K562 (cell line): ENCODE results near the gene FASTK. TPM values are rescaled to one million over a fixed set of nuclear protein-coding genes. Genes with fewer than 3 reads are reported as not detected.

Source experiments
- ESRRB ChIP-seq: fragments of 250-450 bp; sonication (Bioruptor Pico); IDR thresholded peaks from 2 replicates; pipeline ENCODE4 v1.5.0; 2020; ENCODE audit warnings: mild to moderate bottlenecking, moderate library complexity, borderline replicate concordance
- FOSL1 ChIP-seq: fragments of 200-800 bp; sonication (Bioruptor generic); conservative IDR thresholded peaks from 2 replicates; pipeline ENCODE4 v1.6.1; 2016; ENCODE audit warnings: missing genetic modification characterization, missing compliant biosample characterization
- HDAC2 ChIP-seq: fragments of 450-650 bp; IDR thresholded peaks from 2 replicates; pipeline ENCODE4 v1.6.1; 2016; ENCODE audit warnings: mild to moderate bottlenecking
- MBD2 ChIP-seq: sonication (generic); IDR thresholded peaks from 2 replicates; pipeline ENCODE4 v1.6.1; 2016; ENCODE audit warnings: low read depth, borderline replicate concordance
- MEF2D ChIP-seq: conservative IDR thresholded peaks from 2 replicates; pipeline ENCODE4 v1.6.1; 2016; ENCODE audit warnings: low read depth, missing genetic modification characterization, missing compliant biosample characterization
- PRMT5 ChIP-seq: sonication (generic); formaldehyde crosslinking; IDR thresholded peaks from 2 replicates; pipeline ENCODE4 v1.5.0; 2020; ENCODE audit warnings: missing genetic modification reagents
- SAP30 ChIP-seq: fragments of 200-600 bp; sonication (generic); IDR thresholded peaks from 2 replicates; pipeline ENCODE4 v1.6.1; 2012; ENCODE audit warnings: borderline replicate concordance, low read depth, mild to moderate bottlenecking, moderate library complexity, low read length, control low read depth, inconsistent platforms; ENCODE audit not compliant: insufficient read depth, poor library complexity, severe bottlenecking
- TBP ChIP-seq: optimal IDR thresholded peaks from 2 replicates; pipeline ENCODE3; 2011; ENCODE audit warnings: low read depth, low read length, improper control_type of control experiment
- ZNF384 ChIP-seq: IDR thresholded peaks from 2 replicates; pipeline ENCODE4 v1.6.1; 2012; ENCODE audit warnings: low read depth, low read length, improper control_type of control experiment
- ZNF830 ChIP-seq: fragments of 250-450 bp; sonication (Bioruptor Pico); IDR thresholded peaks from 2 replicates; pipeline ENCODE4 v1.5.0; 2021; ENCODE audit warnings: mild to moderate bottlenecking
- polyA plus RNA-seq, 8 experiments: library from polyadenylated mRNA; depleted of rRNA in 4 of 8; stranded (reverse) in 5 of 8; unstranded in 3 of 8; fragments of >200 nt; fragmentation: Nextera tagmentation in 2 of 8; fragmentation: Illumina TruSeq in 1 of 8; extraction: Ambion mirVana in 2 of 8; extraction: Trizol in 1 of 8; gene quantifications; 2 replicates each; pipeline versions ENCODE4 v1.2.1 to v1.2.3, GENCODE V29; 2011 to 2014; ENCODE audit warnings: inconsistent platforms in 1 of 8, missing spikeins in 1 of 8
- total RNA-seq, 7 experiments: library from RNA; depleted of rRNA in 6 of 7; stranded (reverse); fragments of >200 nt in 6 of 7; fragmentation: Illumina TruSeq in 2 of 7; extraction: Trizol in 2 of 7; gene quantifications; 2 replicates each; pipeline versions ENCODE4 v1.2.1 to v1.2.3, GENCODE V29; 2011 to 2021; ENCODE audit warnings: low replicate concordance in 1 of 7
- TF ChIP-seq, protein P1 (sequence below), 2 experiments: fragments of 450-650 bp in 1 of 2; IDR thresholded peaks; 2 replicates each; pipeline ENCODE4 v1.6.1; 2011 to 2017; ENCODE audit warnings: low read depth in 2 of 2, antibody characterized with exemption in 1 of 2, borderline replicate concordance in 1 of 2, low read length in 1 of 2, mild to moderate bottlenecking in 1 of 2, mixed read lengths in 1 of 2; ENCODE audit not compliant: control insufficient read depth in 1 of 2
- TF ChIP-seq, protein P2 (sequence below): fragments of 450-650 bp; IDR thresholded peaks from 2 replicates; pipeline ENCODE4 v1.6.1; 2016; ENCODE audit warnings: antibody characterized with exemption
- TF ChIP-seq, protein P3 (sequence below): sonication (generic); formaldehyde crosslinking; IDR thresholded peaks from 2 replicates; pipeline ENCODE4 v1.8.1; 2023; ENCODE audit warnings: mild to moderate bottlenecking, missing genetic modification reagents
- TF ChIP-seq, protein P4 (sequence below): sonication (generic); formaldehyde crosslinking; IDR thresholded peaks from 2 replicates; pipeline ENCODE4 v1.8.0; 2022; ENCODE audit warnings: mild to moderate bottlenecking, missing genetic modification reagents
- TF ChIP-seq, protein P5 (sequence below), 2 experiments: fragments of 250-450 bp in 1 of 2; fragments of 450-650 bp in 1 of 2; sonication (Bioruptor Pico) in 1 of 2; IDR thresholded peaks; 2 replicates each; pipeline versions ENCODE4 v1.6.1 to v1.8.0; 2016 to 2021; ENCODE audit warnings: mild to moderate bottlenecking in 2 of 2, moderate library complexity in 2 of 2, missing compliant biosample characterization in 1 of 2, missing genetic modification characterization in 1 of 2
- TF ChIP-seq, protein P6 (sequence below): sonication (generic); formaldehyde crosslinking; IDR thresholded peaks from 2 replicates; pipeline ENCODE4 v1.8.1; 2023; ENCODE audit warnings: mild to moderate bottlenecking, missing genetic modification reagents, moderate library complexity

FASTK gene
- total and polyA plus RNA-seq, 9 of the 15 experiments (the other 6 are each of a cell fraction or from before 2014, with no cell fraction given), result 0.51 to 150 (median 48.2) TPM

DNA sequence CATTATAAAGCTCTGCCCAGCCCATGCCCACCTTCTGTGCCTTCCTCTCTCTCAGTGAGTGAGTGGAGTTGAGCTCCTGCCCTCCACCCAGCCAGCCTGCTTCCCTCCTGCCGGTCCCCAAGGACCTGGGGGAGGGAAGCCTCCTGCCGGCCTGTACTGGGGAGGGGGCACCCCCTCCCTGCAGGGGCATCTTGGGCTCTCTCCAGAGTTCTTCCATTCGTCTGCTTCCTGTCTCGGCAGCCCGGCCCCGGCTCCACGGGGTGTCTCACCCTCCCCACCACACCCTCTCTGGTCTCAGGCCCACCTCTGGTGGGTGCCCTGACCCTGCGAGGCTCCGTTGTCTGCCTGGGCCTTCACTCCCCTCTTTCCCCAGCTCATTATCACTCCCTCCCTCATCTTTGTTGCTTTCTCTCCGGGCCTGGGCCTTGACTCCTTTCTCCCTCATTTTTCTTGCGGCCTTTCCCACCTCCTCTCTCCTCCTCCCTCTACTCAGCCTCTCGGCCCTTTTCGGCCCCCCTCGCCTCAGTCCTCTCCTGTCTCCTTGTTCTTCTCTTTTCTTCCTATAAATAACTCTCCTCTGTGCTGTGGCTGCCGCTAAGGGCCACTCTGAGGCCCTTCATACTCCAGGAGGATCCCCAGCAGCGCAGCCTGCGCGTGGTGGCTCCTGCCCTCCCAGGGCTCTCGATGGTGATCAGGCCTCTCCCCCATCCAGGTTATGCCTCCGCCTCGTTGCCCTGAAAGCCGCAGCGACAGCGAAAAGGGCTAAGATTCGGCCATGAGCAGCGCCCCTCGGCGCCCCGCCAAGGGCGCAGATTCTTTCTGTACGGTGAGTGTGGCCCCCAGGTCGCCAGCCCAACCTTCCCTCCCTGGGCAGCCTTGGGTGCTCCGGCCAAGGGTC, 19.1 kb downstream of the FASTK start (continued):
- TF ChIP-seq, protein P1, sequence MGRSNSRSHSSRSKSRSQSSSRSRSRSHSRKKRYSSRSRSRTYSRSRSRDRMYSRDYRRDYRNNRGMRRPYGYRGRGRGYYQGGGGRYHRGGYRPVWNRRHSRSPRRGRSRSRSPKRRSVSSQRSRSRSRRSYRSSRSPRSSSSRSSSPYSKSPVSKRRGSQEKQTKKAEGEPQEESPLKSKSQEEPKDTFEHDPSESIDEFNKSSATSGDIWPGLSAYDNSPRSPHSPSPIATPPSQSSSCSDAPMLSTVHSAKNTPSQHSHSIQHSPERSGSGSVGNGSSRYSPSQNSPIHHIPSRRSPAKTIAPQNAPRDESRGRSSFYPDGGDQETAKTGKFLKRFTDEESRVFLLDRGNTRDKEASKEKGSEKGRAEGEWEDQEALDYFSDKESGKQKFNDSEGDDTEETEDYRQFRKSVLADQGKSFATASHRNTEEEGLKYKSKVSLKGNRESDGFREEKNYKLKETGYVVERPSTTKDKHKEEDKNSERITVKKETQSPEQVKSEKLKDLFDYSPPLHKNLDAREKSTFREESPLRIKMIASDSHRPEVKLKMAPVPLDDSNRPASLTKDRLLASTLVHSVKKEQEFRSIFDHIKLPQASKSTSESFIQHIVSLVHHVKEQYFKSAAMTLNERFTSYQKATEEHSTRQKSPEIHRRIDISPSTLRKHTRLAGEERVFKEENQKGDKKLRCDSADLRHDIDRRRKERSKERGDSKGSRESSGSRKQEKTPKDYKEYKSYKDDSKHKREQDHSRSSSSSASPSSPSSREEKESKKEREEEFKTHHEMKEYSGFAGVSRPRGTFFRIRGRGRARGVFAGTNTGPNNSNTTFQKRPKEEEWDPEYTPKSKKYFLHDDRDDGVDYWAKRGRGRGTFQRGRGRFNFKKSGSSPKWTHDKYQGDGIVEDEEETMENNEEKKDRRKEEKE (IDR thresholded peaks at IDR 0.05; ENCODE audit: borderline replicate concordance in 1 of 2, control insufficient read depth in 1 of 2, low read depth in 2 of 2, low read length in 1 of 2), result no peak
- TF ChIP-seq MBD2 (no peak), HDAC2 (no peak), PRMT5 (CRISPR knock-in tag) (no peak), FOSL1 (tag) (no peak), MEF2D (tag) (no peak), TBP (peak; percentile 14), ZNF384 (no peak), SAP30 (no peak), ZNF830 (no peak), ESRRB (CRISPR knock-in tag) (no peak)
- TF ChIP-seq, protein P2, sequence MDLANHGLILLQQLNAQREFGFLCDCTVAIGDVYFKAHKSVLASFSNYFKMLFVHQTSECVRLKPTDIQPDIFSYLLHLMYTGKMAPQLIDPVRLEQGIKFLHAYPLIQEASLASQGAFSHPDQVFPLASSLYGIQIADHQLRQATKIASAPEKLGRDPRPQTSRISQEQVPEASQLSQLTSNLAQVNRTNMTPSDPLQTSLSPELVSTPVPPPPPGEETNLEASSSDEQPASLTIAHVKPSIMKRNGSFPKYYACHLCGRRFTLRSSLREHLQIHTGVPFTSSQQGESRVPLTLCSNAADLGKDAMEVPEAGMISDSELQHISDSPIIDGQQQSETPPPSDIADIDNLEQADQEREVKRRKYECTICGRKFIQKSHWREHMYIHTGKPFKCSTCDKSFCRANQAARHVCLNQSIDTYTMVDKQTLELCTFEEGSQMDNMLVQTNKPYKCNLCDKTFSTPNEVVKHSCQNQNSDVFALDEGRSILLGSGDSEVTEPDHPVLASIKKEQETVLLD, result no peak
- TF ChIP-seq, protein P3, sequence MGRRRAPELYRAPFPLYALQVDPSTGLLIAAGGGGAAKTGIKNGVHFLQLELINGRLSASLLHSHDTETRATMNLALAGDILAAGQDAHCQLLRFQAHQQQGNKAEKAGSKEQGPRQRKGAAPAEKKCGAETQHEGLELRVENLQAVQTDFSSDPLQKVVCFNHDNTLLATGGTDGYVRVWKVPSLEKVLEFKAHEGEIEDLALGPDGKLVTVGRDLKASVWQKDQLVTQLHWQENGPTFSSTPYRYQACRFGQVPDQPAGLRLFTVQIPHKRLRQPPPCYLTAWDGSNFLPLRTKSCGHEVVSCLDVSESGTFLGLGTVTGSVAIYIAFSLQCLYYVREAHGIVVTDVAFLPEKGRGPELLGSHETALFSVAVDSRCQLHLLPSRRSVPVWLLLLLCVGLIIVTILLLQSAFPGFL (CRISPR knock-in tag), result peak; percentile 63; the same call in 1 of the 2 replicates
- TF ChIP-seq, protein P4, sequence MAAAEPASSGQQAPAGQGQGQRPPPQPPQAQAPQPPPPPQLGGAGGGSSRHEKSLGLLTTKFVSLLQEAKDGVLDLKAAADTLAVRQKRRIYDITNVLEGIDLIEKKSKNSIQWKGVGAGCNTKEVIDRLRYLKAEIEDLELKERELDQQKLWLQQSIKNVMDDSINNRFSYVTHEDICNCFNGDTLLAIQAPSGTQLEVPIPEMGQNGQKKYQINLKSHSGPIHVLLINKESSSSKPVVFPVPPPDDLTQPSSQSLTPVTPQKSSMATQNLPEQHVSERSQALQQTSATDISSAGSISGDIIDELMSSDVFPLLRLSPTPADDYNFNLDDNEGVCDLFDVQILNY (CRISPR knock-in tag), result no peak
- TF ChIP-seq, protein P5, sequence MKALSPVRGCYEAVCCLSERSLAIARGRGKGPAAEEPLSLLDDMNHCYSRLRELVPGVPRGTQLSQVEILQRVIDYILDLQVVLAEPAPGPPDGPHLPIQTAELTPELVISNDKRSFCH (CRISPR knock-in tag; IDR thresholded peaks at IDR 0.05), result no peak
- TF ChIP-seq, protein P5 (tag; IDR thresholded peaks at IDR 0.05), result no peak; the same call in 1 of the 2 replicates
- TF ChIP-seq, protein P6, sequence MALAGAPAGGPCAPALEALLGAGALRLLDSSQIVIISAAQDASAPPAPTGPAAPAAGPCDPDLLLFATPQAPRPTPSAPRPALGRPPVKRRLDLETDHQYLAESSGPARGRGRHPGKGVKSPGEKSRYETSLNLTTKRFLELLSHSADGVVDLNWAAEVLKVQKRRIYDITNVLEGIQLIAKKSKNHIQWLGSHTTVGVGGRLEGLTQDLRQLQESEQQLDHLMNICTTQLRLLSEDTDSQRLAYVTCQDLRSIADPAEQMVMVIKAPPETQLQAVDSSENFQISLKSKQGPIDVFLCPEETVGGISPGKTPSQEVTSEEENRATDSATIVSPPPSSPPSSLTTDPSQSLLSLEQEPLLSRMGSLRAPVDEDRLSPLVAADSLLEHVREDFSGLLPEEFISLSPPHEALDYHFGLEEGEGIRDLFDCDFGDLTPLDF (CRISPR knock-in tag), result 0 out of 2 replicates have a peak, but pooled peaks have one; percentile 26
